Activated CD4-positive, alpha-beta T cell treated with anti-CD3 and anti-CD28 coated beads, Interleukin-2, amount 10 ng/mL, durations not matched to agents 7 days and 5 days (primary cell): ENCODE results near the gene HOMER1. TPM values are rescaled to one million over a fixed set of nuclear protein-coding genes. Genes with fewer than 3 reads are reported as not detected.

Experiments
- CTCF ChIA-PET: fragments of 350-600 bp; sonication (Branson Sonifier 250); formaldehyde crosslinking; loops from one replicate; lab custom pipeline; 2021; ENCODE audit warnings: antibody characterized with exemption; lab: Charles Lee
- POLR2A ChIA-PET: fragments of 350-600 bp; sonication (Branson Sonifier 250); formaldehyde crosslinking; loops from one replicate; lab custom pipeline; 2021; ENCODE audit warnings: antibody characterized with exemption; lab: Charles Lee
- DNase-seq: peaks from one replicate; pipeline ENCODE4 v3.0.0-alpha.2; 2020
- H3K27ac Mint-ChIP-seq: one replicate; pipeline ENCODE4 v1.8.0; 2021; ENCODE audit warnings: mild to moderate bottlenecking, moderate library complexity, mixed read lengths
- H3K27me3 Mint-ChIP-seq: one replicate; pipeline ENCODE4 v1.8.0; 2021; ENCODE audit warnings: mixed read lengths
- H3K36me3 Mint-ChIP-seq: one replicate; pipeline ENCODE4 v1.8.0; 2021; ENCODE audit warnings: low read depth, mixed read lengths
- H3K4me1 Mint-ChIP-seq: one replicate; pipeline ENCODE4 v1.8.0; 2021; ENCODE audit warnings: mixed read lengths
- H3K4me3 Mint-ChIP-seq: one replicate; pipeline ENCODE4 v1.8.0; 2021; ENCODE audit warnings: mild to moderate bottlenecking, moderate library complexity, mixed read lengths
- H3K9me3 Mint-ChIP-seq: one replicate; pipeline ENCODE4 v1.8.0; 2021; ENCODE audit warnings: mixed read lengths
- total RNA-seq, 2 experiments: library from RNA; stranded (reverse); gene quantifications; one replicate each; pipeline ENCODE4 v1.2.3, GENCODE V29; 2021

Gene HOMER1
- total RNA-seq, 2 experiments from 2014 or later = 1.9 to 2.6 TPM

- no peak for DNase-seq
- ChIA-PET CTCF (interaction anchor here (0.5 to 1.4 kb wide), 2 partner anchors 9 to 186 kb away, joined by 3 read pairs; no protein-coding TSS in a partner anchor), POLR2A (no interaction called here)
- H3K36me3 Mint-ChIP-seq = no peaks in the 10 kb centered on the region
- no peaks in the 10 kb centered on the region for H3K9me3 Mint-ChIP-seq
- no peak overlapping the region for H3K4me3 Mint-ChIP-seq
- H3K4me1 Mint-ChIP-seq = no peaks in the 10 kb centered on the region
- H3K27ac Mint-ChIP-seq = no peak overlapping the region
- H3K27me3 Mint-ChIP-seq = no peaks in the 10 kb centered on the region
Observed at GRCh38 chr5:79475152-79475466, 38.8 kb downstream of the HOMER1 start.

- POLR2A ChIA-PET = no interaction called here
- Mint-ChIP-seq H3K27me3 (no peaks in the 10 kb centered on the region), H3K27ac (no peak overlapping the region), H3K9me3 (no peaks in the 10 kb centered on the region), H3K4me1 (no peaks in the 10 kb centered on the region), H3K4me3 (no peak overlapping the region), H3K36me3 (no peaks in the 10 kb centered on the region)
- no peak for DNase-seq
- CTCF ChIA-PET = interaction anchor here (0.5 to 1.4 kb wide), 2 partner anchors 9 to 186 kb away, joined by 3 read pairs; no protein-coding TSS in a partner anchor
Observed at GRCh38 chr5:79474367-79475151, 39.4 kb downstream of the HOMER1 start.

- POLR2A ChIA-PET = no interaction called here
- H3K27me3 Mint-ChIP-seq = no peaks in the 10 kb centered on the region
Observed at GRCh38 chr5:79471556-79471955, 42.4 kb downstream of the HOMER1 start.

GRCh38 chr5:79464695-79465332, 49.1 kb downstream of the HOMER1 start:
- CTCF ChIA-PET = interaction anchor here (2.9 kb wide), 1 partner anchor 331 kb away, joined by 12 read pairs; no protein-coding TSS in a partner anchor
- Mint-ChIP-seq H3K27me3 (peaks cover 2% of the 10 kb centered on the region), H3K27ac (no peak overlapping the region), H3K36me3 (no peaks in the 10 kb centered on the region), H3K4me3 (no peak overlapping the region), H3K9me3 (no peaks in the 10 kb centered on the region), H3K4me1 (no peaks in the 10 kb centered on the region)
- POLR2A ChIA-PET = no interaction called here
- DNase-seq = no peak

More at GRCh38 chr5:79471556-79471955, 42.4 kb downstream of the HOMER1 start:
- Mint-ChIP-seq H3K4me1 (no peaks in the 10 kb centered on the region), H3K4me3 (no peak overlapping the region), H3K36me3 (no peaks in the 10 kb centered on the region), H3K9me3 (no peaks in the 10 kb centered on the region), H3K27ac (no peak overlapping the region)
- no peak for DNase-seq
- CTCF ChIA-PET = interaction anchor here (0.7 kb wide), 1 partner anchor 29 kb away, joined by 5 read pairs; no protein-coding TSS in a partner anchor

- ChIA-PET POLR2A (no interaction called here), CTCF (interaction anchor here (2.9 kb wide), 1 partner anchor 331 kb away, joined by 12 read pairs; no protein-coding TSS in a partner anchor)
- Mint-ChIP-seq H3K4me1 (no peaks in the 10 kb centered on the region), H3K27ac (no peak overlapping the region), H3K36me3 (no peaks in the 10 kb centered on the region), H3K9me3 (no peaks in the 10 kb centered on the region), H3K27me3 (peaks cover 4% of the 10 kb centered on the region), H3K4me3 (no peak overlapping the region)
- no peak for DNase-seq
Observed at GRCh38 chr5:79464278-79464677, 49.7 kb downstream of the HOMER1 start.

GRCh38 chr5:79459626-79460025, 54.3 kb downstream of the HOMER1 start:
- Mint-ChIP-seq H3K4me1 (no peaks in the 10 kb centered on the region), H3K36me3 (no peaks in the 10 kb centered on the region), H3K27me3 (peaks cover 4% of the 10 kb centered on the region), H3K27ac (no peak overlapping the region), H3K4me3 (no peak overlapping the region), H3K9me3 (no peaks in the 10 kb centered on the region)
- DNase-seq = no peak
- ChIA-PET POLR2A (no interaction called here), CTCF (interaction anchor here (0.6 to 1.5 kb wide), 2 partner anchors 327 to 877 kb away, joined by 3 read pairs; no protein-coding TSS in a partner anchor)

GRCh38 chr5:79456890-79457583, 56.9 kb downstream of the HOMER1 start:
- no peaks in the 10 kb centered on the region for H3K4me1 Mint-ChIP-seq
- CTCF ChIA-PET = interaction anchor here (1.0 kb wide), 1 partner anchor 9 kb away, joined by 3 read pairs; no protein-coding TSS in a partner anchor

GRCh38 chr5:79456400-79456799, 57.5 kb downstream of the HOMER1 start:
- ChIA-PET CTCF (interaction anchor here (1.0 to 1.2 kb wide), 2 partner anchors 10 to 323 kb away, joined by 3 read pairs; no protein-coding TSS in a partner anchor), POLR2A (no interaction called here)
- Mint-ChIP-seq H3K27me3 (peaks cover 2% of the 10 kb centered on the region), H3K9me3 (no peaks in the 10 kb centered on the region), H3K4me3 (no peak overlapping the region), H3K36me3 (no peaks in the 10 kb centered on the region), H3K27ac (no peak overlapping the region), H3K4me1 (no peaks in the 10 kb centered on the region)
- no peak for DNase-seq

More at GRCh38 chr5:79456890-79457583, 56.9 kb downstream of the HOMER1 start:
- POLR2A ChIA-PET = no interaction called here
- DNase-seq = no peak
- H3K36me3 Mint-ChIP-seq = no peaks in the 10 kb centered on the region
- H3K27ac Mint-ChIP-seq = no peak overlapping the region
- H3K9me3 Mint-ChIP-seq = no peaks in the 10 kb centered on the region
- H3K27me3 Mint-ChIP-seq = peaks cover 2% of the 10 kb centered on the region
- H3K4me3 Mint-ChIP-seq = no peak overlapping the region

GRCh38 chr5:79454043-79454442, 59.9 kb downstream of the HOMER1 start:
- Mint-ChIP-seq H3K4me1 (no peaks in the 10 kb centered on the region), H3K9me3 (no peaks in the 10 kb centered on the region), H3K36me3 (no peaks in the 10 kb centered on the region), H3K4me3 (no peak overlapping the region), H3K27ac (no peak overlapping the region), H3K27me3 (no peaks in the 10 kb centered on the region)
- DNase-seq = no peak
- CTCF ChIA-PET = no interaction called here
- POLR2A ChIA-PET = no interaction called here

- POLR2A ChIA-PET = no interaction called here
- CTCF ChIA-PET = no interaction called here
- Mint-ChIP-seq H3K36me3 (no peaks in the 10 kb centered on the region), H3K9me3 (no peaks in the 10 kb centered on the region), H3K4me3 (no peak overlapping the region), H3K4me1 (no peaks in the 10 kb centered on the region), H3K27me3 (no peaks in the 10 kb centered on the region), H3K27ac (no peak overlapping the region)
- no peak for DNase-seq
Observed at GRCh38 chr5:79448336-79448735, 65.6 kb downstream of the HOMER1 start.

GRCh38 chr5:79436821-79437220, 77.1 kb downstream of the HOMER1 start:
- no peaks in the 10 kb centered on the region for H3K9me3 Mint-ChIP-seq
- no peaks in the 10 kb centered on the region for H3K36me3 Mint-ChIP-seq
- no peak for DNase-seq
- ChIA-PET POLR2A (no interaction called here), CTCF (no interaction called here)
- H3K27me3 Mint-ChIP-seq = no peaks in the 10 kb centered on the region
- no peak overlapping the region for H3K4me3 Mint-ChIP-seq
- H3K27ac Mint-ChIP-seq = no peak overlapping the region
- H3K4me1 Mint-ChIP-seq = no peaks in the 10 kb centered on the region

GRCh38 chr5:79436224-79436623, 77.7 kb downstream of the HOMER1 start:
- ChIA-PET POLR2A (no interaction called here), CTCF (interaction anchor here (0.5 kb wide), 1 partner anchor 415 kb away, joined by 3 read pairs; no protein-coding TSS in a partner anchor)
- no peak overlapping the region for H3K4me3 Mint-ChIP-seq
- no peaks in the 10 kb centered on the region for H3K36me3 Mint-ChIP-seq
- H3K9me3 Mint-ChIP-seq = no peaks in the 10 kb centered on the region
- no peak for DNase-seq
- H3K27me3 Mint-ChIP-seq = no peaks in the 10 kb centered on the region
- H3K27ac Mint-ChIP-seq = no peak overlapping the region
- no peaks in the 10 kb centered on the region for H3K4me1 Mint-ChIP-seq
